T47D (cell line): ENCODE measurements around the gene TUBA3C.
"Not testable (repeated sequence)": the region's sequence is repeated elsewhere in the genome, so short reads cannot be mapped to it uniquely, and the experiment has no call there.

Source experiments
- DNase-seq, 2 experiments: peaks; one replicate each; pipeline versions ENCODE4 v3.0.0 to v3.0.0-alpha.2; 2011 to 2012; ENCODE audit warnings: low read depth in 1 of 2, low spot score in 1 of 2
- JUND ChIP-seq: IDR thresholded peaks from 2 replicates; pipeline ENCODE4 v1.6.1; 2012; ENCODE audit warnings: low read depth
- in situ Hi-C: cut with HindIII; loops from 2 replicates; pipeline ENCODE4 v1.10.0; 2016; ENCODE audit warnings: low sequenced_read_pairs, low pct_unique_long_range_greater_than_20kb

Gene TUBA3C

DNA sequence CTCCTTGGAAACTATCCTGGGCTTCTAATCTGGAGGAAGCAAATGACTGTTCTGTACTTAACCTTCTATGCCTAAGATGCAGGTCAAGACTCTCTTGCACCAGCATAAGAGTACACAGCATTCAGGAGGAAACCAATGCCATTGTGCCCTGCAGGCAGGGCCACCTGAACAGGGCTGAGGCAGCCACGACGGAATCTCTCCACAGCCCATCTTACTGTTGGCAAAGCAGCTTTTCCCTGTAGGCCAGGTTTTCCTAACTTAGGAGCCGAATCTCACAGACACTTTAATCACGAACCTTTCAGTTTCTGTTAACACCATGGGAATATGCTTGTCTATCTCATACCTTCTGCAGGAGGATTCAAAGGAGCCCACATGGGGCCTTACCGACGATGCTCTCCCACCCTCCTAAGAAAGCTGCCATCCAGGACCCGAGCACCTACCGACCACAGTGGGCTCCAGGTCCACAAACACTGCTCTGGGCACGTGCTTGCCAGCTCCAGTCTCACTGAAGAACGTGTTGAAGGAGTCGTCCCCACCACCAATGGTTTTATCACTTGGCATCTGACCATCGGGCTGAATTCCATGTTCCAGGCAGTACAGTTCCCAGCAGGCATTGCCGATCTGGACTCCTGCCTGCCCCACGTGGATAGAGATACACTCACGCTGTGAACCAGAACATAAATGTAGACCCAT, 2.6 kb downstream of the TUBA3C start:
- in situ Hi-C loops = no loop called here
- TF ChIP-seq JUND = no peak
- DNase-seq = no peak

DNA sequence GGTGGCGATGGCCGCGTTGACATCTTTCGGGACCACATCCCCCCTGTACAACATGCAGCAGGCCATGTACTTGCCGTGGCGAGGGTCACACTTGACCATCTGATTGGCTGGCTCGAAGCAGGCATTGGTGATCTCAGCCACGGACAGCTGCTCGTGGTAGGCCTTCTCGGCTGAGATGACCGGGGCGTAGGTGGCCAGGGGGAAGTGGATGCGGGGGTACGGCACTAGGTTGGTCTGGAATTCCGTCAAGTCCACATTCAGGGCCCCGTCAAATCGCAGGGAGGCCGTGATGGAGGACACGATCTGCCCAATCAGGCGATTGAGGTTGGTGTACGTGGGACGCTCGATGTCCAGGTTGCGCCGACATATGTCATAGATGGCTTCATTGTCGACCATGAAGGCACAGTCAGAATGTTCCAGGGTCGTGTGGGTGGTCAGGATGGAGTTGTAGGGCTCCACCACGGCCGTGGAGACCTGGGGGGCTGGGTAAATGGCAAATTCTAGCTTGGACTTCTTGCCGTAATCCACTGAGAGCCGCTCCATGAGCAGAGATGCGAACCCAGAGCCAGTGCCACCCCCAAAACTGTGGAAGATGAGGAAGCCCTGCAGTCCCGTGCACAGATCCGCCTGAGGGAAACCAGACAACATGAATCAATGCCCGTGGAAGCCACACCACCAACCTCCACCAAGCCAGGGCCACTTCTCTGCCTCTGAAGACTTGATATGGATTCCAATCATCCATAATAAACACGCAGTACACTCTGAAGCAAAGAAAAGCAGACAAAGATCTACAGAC, 4.4 kb downstream of the TUBA3C start:
- DNase-seq, in situ Hi-C loops: not testable (repeated sequence)

GRCh38 chr13:19173752-19174151, 7.9 kb downstream of the TUBA3C start:
- in situ Hi-C loops = no loop called here
- DNase-seq = no peak
- TF ChIP-seq JUND = no peak

DNA sequence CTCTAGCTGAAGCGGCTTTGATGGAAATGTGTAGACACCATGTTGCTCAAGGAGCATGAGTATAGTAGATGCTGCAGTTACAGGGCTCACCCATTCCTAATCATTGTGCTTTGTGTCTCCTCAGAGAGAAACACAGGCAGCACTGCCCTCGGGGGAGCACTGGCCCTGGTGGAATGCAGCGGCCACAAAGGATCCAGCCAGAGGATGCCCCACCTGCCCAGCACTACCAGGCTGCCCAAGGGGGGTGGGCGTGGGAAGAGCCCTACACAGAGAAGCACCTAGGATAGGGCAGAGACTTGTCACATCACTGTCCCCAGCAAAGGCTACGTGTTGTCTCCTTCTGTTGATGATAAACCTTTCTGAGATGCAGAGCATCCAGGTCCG, 9.0 kb downstream of the TUBA3C start:
- DNase-seq = no peak
- no peak for TF ChIP-seq JUND
- in situ Hi-C loops = no loop called here

DNA sequence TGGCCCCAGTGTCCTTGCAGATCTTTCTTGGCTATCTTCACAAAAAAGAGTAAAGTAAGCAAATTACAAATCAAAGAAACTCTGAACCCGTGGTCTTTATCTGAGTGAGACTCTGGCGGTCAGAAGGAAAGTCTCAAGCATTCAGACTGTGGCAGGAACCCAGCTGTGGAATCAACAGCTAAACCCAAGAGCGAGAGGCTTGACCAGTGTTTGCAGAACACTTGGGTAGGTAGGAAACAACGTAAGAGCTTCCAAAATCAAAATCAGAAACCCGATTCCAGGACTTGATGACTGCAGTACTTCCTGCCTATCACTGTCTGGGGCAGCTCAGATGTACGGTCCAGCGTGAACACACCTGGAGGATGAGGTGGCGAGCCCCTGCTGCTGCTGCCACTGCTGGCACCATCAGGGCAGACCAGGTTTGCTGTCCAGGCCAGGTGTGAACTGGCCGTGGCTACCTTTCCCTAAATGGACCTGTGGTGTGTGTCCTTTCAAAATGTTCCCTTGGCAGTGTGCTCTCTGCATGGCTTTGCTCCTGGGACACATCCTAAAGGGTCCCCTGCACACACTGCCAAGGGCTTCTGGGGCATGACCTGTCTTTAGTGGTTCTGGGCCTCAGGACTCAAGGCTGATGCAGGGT, 9.5 kb downstream of the TUBA3C start:
- no peak for TF ChIP-seq JUND
- in situ Hi-C loops = no loop called here
- no peak for DNase-seq

DNA sequence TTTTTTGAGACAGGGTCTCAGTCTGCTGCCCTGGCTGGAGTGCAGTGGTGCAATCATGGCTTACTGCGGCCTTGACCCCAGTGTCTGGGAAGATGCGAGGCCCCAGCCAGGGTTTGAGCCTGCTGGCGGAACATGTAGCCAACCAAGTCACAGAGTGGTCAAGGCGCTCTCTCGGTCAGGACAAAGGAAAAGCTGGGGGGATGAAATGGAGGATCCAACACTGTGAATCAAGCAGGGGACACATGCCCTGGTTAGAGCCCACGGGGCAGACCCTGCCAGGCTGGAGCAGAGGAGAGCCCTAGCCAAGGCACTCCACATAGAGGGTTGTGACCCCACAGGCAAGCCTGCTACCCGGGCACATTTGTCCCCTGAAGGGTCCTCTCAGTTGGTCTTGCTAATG, 10.1 kb downstream of the TUBA3C start:
- TF ChIP-seq JUND = no peak
- no peak for DNase-seq
- in situ Hi-C loops = no loop called here

DNA sequence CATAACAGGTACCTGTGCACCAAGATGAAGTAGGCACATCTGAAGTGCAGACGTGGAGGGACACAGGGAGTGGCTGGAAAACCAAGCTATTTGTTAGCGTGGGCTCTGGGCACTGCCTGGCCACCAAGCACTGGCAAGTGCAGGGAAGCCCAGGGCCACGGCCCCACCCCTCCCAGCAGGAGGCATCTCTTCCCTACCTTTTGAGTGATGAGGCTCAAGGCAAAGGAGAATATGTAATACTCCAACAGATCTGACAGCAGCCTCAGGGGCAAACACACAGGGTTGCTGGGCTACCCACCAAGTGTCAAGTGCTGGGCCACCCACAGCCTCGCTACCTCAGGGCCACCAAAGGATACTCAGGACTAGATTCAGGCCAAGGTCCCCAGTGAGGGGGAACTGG, 11.6 kb downstream of the TUBA3C start:
- in situ Hi-C loops = no loop called here
- no peak for DNase-seq
- TF ChIP-seq JUND = no peak

DNA sequence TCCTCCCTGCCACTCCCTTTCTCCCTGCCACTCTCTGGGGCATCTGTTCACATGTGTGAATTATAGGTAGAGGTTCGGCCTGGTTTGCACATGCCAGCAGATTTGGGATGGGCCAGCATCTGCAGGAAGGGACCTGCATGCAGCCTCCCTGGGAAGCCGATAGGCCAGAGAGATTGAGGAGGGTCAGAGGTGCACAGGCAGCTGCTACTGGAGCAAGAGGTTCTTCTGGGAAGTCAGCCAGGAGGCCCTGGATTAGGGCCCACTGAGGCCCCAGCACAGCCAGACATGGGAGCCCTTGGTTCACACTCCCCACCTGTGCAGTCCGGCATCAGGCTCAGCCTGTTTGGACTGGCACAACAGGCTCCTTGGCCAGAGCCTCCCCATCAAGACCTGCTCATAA, 12.1 kb downstream of the TUBA3C start:
- DNase-seq = no peak
- in situ Hi-C loops = no loop called here
- no peak for TF ChIP-seq JUND

GRCh38 chr13:19161308-19161707, 20.3 kb downstream of the TUBA3C start:
- no peak for DNase-seq
- no peak for TF ChIP-seq JUND
- in situ Hi-C loops = no loop called here

GRCh38 chr13:19159761-19160420, 21.7 kb downstream of the TUBA3C start:
- DNase-seq = no peak
- no peak for TF ChIP-seq JUND
- in situ Hi-C loops = no loop called here

- no peak for TF ChIP-seq JUND
- DNase-seq = no peak
- in situ Hi-C loops = no loop called here
Observed at GRCh38 chr13:19159181-19159580, 22.4 kb downstream of the TUBA3C start.

DNA sequence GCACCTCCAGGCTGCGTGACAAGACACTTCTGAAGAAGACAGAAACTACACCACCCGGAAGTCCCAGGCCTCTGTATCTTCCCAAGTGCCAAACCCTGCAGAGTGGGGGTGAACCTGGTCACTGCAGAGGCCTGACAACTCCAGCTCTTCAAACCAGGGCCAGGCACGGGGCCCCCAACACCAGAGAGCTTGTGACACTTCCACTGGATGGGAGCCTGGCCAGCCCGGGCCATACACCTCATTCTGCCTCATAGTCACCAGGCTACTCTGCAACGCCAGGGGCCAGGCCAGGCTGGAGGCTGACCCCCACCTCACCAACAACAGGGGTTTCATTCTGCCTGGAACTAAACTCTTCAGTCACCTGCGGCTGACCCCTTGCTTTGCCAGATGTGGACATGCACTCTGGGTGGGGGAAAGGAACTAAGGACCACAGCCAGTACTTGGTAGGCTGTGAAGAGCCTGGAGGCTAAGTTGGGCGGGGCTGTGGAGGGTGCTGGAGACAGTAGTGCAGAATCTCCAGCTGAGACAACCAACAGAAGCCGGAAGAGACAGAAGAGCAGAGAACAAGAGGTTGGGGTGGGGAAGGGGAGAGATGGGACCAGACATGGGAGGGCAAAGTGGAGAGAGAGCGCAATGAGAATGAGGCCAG, 23.0 kb downstream of the TUBA3C start:
- in situ Hi-C loops = no loop called here
- TF ChIP-seq JUND = no peak
- no peak for DNase-seq
